Effector memory CD4-positive, alpha-beta T cell (primary cell): ENCODE data around the gene EHBP1L1.
"Not testable (repeated sequence)": the region's sequence is repeated elsewhere in the genome, so short reads cannot be mapped to it uniquely, and the experiment has no call there.

ENCODE experiments used
- DNase-seq, 3 donors: peaks; one replicate each; pipeline ENCODE4 v3.0.0-alpha.2; 2020
- H3K27ac ChIP-seq: 2 replicates; pipeline ENCODE4 v1.7.0; 2013; ENCODE audit warnings: mild to moderate bottlenecking, low read length, moderate library complexity; ENCODE audit not compliant: insufficient read depth, poor library complexity, severe bottlenecking
- H3K27me3 ChIP-seq: replicated peaks from 2 replicates; pipeline ENCODE4 v1.7.0; 2013; ENCODE audit warnings: mild to moderate bottlenecking, low read length; ENCODE audit not compliant: insufficient read depth, control insufficient read depth, poor library complexity, severe bottlenecking
- H3K36me3 ChIP-seq: 2 replicates; pipeline ENCODE4 v1.7.0; 2013; ENCODE audit warnings: mild to moderate bottlenecking, low read length, moderate library complexity; ENCODE audit not compliant: control insufficient read depth, insufficient read depth
- H3K4me1 ChIP-seq: 2 replicates; pipeline ENCODE4 v1.7.0; 2013; ENCODE audit warnings: low read length, mild to moderate bottlenecking; ENCODE audit not compliant: control insufficient read depth, insufficient read depth, poor library complexity, severe bottlenecking
- H3K4me3 ChIP-seq: 2 replicates; pipeline ENCODE4 v1.7.0; 2013; ENCODE audit warnings: low read length, low read depth, mild to moderate bottlenecking; ENCODE audit not compliant: insufficient read depth, poor library complexity, severe bottlenecking
- H3K9me3 ChIP-seq: 2 replicates; pipeline ENCODE4 v1.7.0; 2013; ENCODE audit warnings: mild to moderate bottlenecking, low read length, moderate library complexity; ENCODE audit not compliant: control insufficient read depth

Gene EHBP1L1

DNA sequence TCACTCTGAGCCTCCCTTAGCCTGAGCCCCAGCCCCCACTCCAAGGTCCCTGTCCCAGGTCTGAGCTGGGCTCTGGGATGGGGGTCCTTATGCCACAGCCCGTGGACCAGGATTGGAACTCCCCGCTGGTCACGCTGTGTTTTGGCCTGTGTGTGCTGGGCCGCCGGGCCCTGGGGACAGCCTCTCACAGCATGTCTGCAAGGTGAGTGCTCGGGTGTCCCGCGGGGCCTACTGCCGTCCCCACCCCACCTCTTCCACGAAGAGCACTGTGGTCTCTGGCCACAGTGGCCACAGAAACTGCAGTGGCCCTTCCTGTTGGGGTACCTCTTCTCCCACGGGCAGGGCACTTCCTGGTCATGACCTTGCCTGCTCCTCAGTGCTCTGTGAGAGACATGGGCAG lies 58.6 kb downstream of the EHBP1L1 start:
- Histone ChIP-seq H3K27ac (no peak overlapping the region), H3K9me3 (no peaks in the 10 kb centered on the region), H3K36me3 (peaks cover 47% of the 10 kb centered on the region), H3K27me3 (no peaks in the 10 kb centered on the region), H3K4me1 (peaks cover 29% of the 10 kb centered on the region), H3K4me3 (no peak overlapping the region)
- no peak for DNase-seq

DNA sequence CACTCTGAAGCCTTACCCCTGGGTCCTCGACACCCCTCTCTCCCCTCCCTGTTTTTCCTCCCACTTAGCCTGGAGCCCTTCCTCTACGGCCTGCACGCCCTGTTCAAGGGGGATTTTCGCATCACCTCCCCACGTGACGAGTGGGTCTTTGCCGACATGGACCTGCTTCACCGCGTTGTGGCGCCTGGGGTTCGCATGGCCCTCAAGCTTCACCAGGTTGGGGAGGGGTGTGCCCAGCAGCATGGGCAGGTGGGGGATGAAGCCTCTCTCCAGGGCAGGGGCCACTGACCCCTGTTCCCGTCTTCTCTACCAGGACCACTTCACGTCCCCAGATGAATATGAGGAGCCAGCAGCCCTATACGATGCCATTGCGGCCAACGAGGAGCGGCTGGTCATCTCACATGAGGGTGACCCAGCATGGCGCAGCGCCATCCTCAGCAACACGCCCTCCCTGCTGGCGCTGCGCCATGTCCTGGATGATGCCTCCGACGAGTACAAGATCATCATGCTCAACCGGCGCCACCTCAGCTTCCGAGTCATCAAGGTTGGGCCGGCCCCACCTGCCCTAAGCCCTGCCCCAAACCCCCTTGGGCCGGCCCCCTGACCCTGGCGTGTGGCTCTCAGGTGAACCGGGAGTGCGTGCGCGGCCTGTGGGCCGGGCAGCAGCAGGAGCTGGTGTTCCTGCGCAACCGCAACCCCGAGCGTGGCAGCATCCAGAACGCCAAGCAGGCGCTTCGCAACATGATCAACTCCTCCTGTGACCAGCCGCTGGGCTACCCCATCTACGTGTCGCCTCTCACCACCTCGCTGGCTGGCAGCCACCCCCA lies 59.3 kb downstream of the EHBP1L1 start:
- no peak for DNase-seq
- Histone ChIP-seq H3K9me3 (no peaks in the 10 kb centered on the region), H3K36me3 (peaks cover 41% of the 10 kb centered on the region), H3K4me3 (no peak overlapping the region), H3K4me1 (peaks cover 36% of the 10 kb centered on the region), H3K27me3 (no peaks in the 10 kb centered on the region), H3K27ac (no peak overlapping the region)

DNA sequence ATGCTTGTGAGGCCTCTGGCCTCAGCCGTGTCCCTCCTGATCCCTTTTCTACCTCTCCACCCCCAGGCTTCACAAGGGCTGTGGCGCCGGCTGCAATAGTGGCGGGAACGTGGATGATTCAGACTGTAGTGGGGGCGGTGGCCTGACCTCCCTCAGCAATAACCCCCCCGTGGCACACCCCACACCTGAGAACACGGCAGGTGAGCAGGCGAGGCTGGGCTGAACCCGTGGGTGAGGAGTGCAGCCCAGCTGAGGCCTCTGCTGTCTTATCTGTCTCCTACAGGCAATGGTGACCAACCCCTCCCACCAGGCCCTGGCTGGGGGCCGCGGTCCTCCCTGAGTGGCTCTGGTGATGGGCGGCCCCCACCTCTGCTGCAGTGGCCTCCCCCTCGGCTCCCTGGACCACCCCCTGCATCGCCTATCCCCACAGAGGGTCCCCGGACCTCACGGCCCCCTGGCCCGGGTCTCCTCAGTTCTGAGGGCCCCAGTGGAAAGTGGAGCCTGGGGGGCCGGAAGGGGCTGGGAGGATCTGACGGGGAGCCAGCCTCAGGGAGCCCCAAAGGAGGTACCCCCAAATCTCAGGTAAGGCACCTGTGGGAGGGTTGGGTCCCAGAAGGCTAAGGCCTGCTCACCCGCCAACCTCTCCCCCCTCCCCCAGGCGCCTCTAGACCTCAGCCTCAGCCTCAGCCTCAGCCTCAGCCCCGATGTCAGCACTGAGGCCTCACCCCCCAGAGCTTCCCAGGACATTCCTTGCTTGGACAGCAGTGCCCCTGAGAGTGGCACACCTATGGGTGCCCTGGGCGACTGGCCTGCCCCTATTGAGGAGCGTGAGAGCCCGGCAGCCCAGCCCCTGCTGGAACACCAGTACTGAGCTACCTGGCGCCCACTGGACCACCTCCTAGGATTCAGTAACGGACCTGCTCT lies 60.5 kb downstream of the EHBP1L1 start:
- H3K9me3 ChIP-seq, result no peaks in the 10 kb centered on the region
- H3K4me1 ChIP-seq, result peaks cover 48% of the 10 kb centered on the region
- no peak overlapping the region for H3K27ac ChIP-seq
- no peak overlapping the region for H3K4me3 ChIP-seq
- H3K36me3 ChIP-seq, result peaks cover 28% of the 10 kb centered on the region
- H3K27me3 ChIP-seq, result no peaks in the 10 kb centered on the region
- DNase-seq, result no peak

DNA sequence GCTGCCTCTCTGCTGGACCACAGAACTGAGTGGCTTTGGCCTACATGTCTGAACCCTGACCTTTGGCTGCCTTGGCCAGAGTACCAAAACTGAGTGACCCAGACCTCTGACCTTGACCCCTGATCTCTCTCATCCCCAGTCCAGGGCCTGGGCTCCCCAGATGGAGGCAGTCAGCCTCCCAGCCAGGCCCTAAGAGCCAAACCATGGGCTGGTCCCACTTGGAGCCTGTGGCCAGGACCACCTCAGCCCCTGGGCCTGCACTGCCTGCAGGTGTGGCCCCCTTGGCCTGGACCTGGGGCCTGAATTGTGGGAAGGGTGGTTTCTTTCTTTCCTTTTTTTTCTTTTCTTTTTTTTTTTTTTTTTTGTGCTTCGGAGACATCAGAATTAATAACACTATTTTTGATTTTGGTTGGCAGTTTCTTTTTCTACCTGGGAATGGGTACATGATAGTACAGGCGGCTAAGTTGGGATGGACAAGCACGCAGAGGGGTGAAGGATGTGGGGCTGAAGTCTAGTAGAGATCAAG lies 61.2 kb downstream of the EHBP1L1 start:
- H3K4me3 ChIP-seq, result no peak overlapping the region
- no peaks in the 10 kb centered on the region for H3K9me3 ChIP-seq
- DNase-seq, result no peak
- H3K27ac ChIP-seq, result peak overlapping the region; percentile 92
- no peaks in the 10 kb centered on the region for H3K27me3 ChIP-seq
- H3K4me1 ChIP-seq, result peaks cover 55% of the 10 kb centered on the region
- H3K36me3 ChIP-seq, result peaks cover 34% of the 10 kb centered on the region

DNA sequence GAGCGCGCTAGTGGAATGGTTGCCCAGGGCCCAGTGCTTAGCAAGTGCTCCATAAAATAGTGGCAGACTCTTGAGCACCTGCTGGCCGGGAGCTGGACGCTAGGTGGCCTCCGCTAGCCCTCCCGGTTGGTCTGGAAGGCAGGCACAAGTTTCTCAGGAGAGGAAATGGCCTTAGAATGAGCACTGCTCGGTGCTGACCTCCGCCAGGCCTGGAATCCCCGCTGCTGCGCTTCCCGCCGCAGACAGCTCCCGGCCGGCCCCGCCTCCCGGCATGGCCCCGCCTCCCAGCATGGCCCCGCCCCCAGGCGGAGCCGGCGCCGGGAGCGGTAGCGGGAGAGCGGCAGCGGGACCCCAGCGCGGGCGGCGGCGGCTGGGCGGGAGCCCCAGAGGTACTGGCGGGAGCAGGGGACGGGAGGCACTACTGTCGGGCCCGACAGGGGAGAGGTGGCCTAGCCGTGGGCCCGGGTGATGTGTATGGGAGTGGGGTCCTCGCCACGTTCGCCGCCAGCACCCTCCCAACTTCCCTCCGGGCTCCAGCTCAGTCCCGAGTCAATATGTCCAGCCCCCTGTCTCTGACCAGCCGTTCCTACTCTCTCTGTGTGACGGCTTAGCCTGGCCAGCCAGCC lies 62.1 kb downstream of the EHBP1L1 start, which contains the start of gene SIPA1:
Gene SIPA1, plus strand, starts transcription at position 308 of the 626 bp plus-strand sequence. CDS start 2,821 bp downstream, outside the sequence.
- H3K4me1 ChIP-seq, result peaks cover 56% of the 10 kb centered on the region
- H3K36me3 ChIP-seq, result peaks cover 40% of the 10 kb centered on the region

DNA sequence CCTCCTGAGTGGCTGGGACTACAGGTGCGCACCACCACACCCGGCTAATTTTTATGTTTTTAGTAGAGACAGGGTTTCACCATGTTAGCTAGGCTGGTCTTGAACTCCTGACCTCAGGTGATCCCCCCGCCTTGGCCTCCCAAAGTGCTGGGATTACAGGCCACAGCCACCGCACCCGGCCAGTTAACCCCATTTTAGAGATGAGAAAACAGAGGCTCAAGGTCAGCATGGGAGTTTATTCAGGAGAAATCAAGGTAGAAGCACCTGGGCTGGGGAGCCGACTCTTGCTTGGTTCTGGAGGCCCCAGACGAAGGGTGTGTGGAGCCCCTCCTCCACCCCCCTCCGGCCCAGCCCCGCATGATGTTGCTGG lies 63.4 kb downstream of the EHBP1L1 start:
- peak overlapping the region; percentile 83 for H3K4me3 ChIP-seq
- not testable (repeated sequence) for DNase-seq, H3K9me3 ChIP-seq, H3K27me3 ChIP-seq
- H3K36me3 ChIP-seq, result peaks cover 48% of the 10 kb centered on the region
- H3K27ac ChIP-seq, result peak overlapping the region; percentile 92
- H3K4me1 ChIP-seq, result peaks cover 45% of the 10 kb centered on the region

More for the DNA sequence above, 62.1 kb downstream of the EHBP1L1 start, which contains the start of gene SIPA1:
- no peaks in the 10 kb centered on the region for H3K27me3 ChIP-seq
- peak within 1 kb of the TSS; percentile 92 for H3K27ac ChIP-seq
- peak; percentile 65 for DNase-seq
- peak within 1 kb of the TSS; percentile 83 for H3K4me3 ChIP-seq
- H3K9me3 ChIP-seq, result no peaks in the 10 kb centered on the region

DNA sequence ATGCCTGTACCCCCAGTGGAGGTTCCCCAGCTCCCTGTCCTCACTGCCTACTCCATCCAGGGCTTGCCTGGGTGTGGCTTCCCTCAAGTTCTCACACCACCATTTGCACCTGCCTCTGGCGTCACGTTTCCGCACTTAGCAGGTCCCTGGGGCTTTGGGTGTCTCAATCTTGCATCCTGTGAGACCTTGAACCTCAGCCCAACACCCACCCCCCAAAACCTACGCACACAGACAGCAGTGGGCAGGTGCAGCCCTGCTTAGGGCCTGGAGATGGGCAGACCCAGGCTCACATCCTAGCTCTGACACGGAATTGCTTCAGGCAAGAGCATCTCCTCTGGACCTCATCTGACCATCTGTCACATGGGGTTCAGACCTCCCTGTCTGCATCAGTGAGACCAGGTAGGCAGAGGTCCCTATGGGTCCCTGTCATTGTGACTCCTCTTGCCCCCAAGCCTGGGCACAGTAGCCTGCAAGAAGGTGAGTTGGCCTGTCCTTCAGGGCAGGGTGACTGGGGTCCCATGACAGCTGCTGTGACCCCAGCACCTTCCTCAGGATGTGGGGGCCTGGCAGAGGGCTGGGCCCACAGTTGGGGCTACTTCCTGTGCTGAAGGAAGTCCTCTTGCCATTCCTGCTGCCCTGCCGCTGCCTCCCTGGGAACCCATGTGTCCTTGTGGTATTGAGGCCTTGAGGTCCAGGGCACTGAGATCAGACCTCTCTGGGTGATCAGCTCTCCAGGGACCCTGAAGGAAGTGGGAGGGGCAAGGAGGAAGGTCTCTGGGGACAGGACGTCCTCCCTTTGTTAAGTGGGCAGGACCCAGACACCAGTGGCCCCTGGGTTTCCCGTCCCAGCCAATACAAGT lies 64.0 kb downstream of the EHBP1L1 start:
- Histone ChIP-seq H3K27me3 (no peaks in the 10 kb centered on the region), H3K27ac (peak overlapping the region; percentile 92), H3K36me3 (peaks cover 47% of the 10 kb centered on the region), H3K9me3 (no peaks in the 10 kb centered on the region), H3K4me3 (peak overlapping the region; percentile 59), H3K4me1 (peaks cover 45% of the 10 kb centered on the region)
- peak; percentile 68 to 82 (median 74) for DNase-seq

DNA sequence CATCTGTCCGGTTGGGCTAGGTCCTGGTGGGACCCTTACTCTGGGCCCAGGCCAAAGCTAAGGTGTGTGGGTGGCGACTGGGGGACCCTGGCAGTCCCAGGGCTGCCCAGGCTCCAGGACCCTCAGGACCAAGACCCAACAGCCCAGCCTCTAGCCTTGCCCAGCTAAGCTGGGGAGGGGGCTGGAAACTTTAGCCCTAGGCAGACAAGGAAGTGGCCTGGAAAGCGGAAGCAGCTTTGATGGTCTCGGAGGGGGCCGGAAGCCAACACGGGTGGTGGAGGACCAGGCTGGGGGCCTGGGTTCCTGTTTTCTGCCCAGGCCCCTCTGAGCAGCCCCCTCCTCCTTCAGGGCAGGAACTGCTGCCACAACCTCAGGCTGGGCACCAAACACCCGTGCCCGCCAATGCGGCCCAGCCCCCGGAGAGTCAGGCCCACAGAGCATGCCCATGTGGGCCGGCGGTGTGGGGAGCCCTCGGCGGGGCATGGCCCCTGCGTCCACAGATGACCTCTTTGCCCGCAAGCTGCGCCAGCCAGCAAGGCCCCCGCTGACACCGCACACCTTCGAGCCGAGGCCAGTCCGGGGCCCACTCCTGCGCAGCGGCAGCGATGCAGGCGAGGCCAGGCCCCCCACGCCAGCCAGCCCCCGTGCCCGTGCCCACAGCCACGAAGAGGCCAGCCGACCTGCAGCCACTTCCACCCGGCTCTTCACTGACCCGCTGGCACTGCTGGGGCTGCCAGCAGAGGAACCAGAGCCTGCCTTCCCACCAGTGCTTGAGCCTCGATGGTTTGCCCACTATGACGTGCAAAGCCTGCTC lies 64.8 kb downstream of the EHBP1L1 start:
- DNase-seq, result no peak
- H3K27me3 ChIP-seq, result no peaks in the 10 kb centered on the region
- H3K4me3 ChIP-seq, result peak overlapping the region; percentile 59
- no peaks in the 10 kb centered on the region for H3K9me3 ChIP-seq
- peaks cover 45% of the 10 kb centered on the region for H3K4me1 ChIP-seq
- H3K36me3 ChIP-seq, result peaks cover 47% of the 10 kb centered on the region
- peak overlapping the region; percentile 92 for H3K27ac ChIP-seq
